ENCODE results near the gene KAZALD1. TPM values are rescaled to one million over a fixed set of nuclear protein-coding genes. Genes with fewer than 3 reads are reported as not detected.
"Not testable (repeated sequence)": the region's sequence is repeated elsewhere in the genome, so short reads cannot be mapped to it uniquely, and the experiment has no call there.

Gene KAZALD1
- total RNA-seq, 1 donor from 2014 or later: 0.41 TPM

- DNase-seq (ENCODE audit: low spot score in 2 of 2) (no peak), FAIRE-seq (no peak)
These were observed 32.1 kb upstream of the KAZALD1 start for GRCh38 chr10:101029520-101030295.

- FAIRE-seq (no peak), DNase-seq (ENCODE audit: low spot score in 2 of 2) (no peak)
These were observed 31.2 kb upstream of the KAZALD1 start for GRCh38 chr10:101030496-101031127.

GRCh38 chr10:101031128-101031795 is 30.5 kb upstream of the KAZALD1 start, which contains the start of the genes PDZD7 and SFXN3:
PDZD7 (minus strand) TSS chr10:101031129; CDS start chr10:101030219, 910 bp downstream.
SFXN3 (plus strand) TSS chr10:101031234; CDS start chr10:101034695, 3,461 bp downstream.
- DNase-seq (ENCODE audit: low spot score in 2 of 2) (peak; percentile 95 to 97), FAIRE-seq (no peak)

GRCh38 chr10:101031796-101032636 is 29.8 kb upstream of the KAZALD1 start:
- no peak for FAIRE-seq
- DNase-seq (ENCODE audit: low spot score in 2 of 2): peak; percentile 78

- FAIRE-seq (no peak), DNase-seq (ENCODE audit: low spot score in 2 of 2) (peak in 1 of 2 donors; percentile 72)
These were observed 29.1 kb upstream of the KAZALD1 start for GRCh38 chr10:101032637-101033224.

- FAIRE-seq: no peak
These were observed 28.5 kb upstream of the KAZALD1 start for GRCh38 chr10:101033276-101033675.

GRCh38 chr10:101034404-101034803 is 27.4 kb upstream of the KAZALD1 start:
- FAIRE-seq: not testable (repeated sequence)

More at GRCh38 chr10:101033276-101033675, 28.5 kb upstream of the KAZALD1 start:
- no peak for DNase-seq (ENCODE audit: low spot score in 2 of 2)

GRCh38 chr10:101035314-101035713 is 26.5 kb upstream of the KAZALD1 start:
- FAIRE-seq: no peak

More at GRCh38 chr10:101034404-101034803, 27.4 kb upstream of the KAZALD1 start:
- DNase-seq (ENCODE audit: low spot score in 2 of 2): not testable (repeated sequence)

GRCh38 chr10:101035916-101036702 is 25.7 kb upstream of the KAZALD1 start:
- no peak for DNase-seq (ENCODE audit: low spot score in 2 of 2)
- no peak for FAIRE-seq

More at GRCh38 chr10:101035314-101035713, 26.5 kb upstream of the KAZALD1 start:
- DNase-seq (ENCODE audit: low spot score in 2 of 2): no peak

GRCh38 chr10:101036726-101037125 is 25.1 kb upstream of the KAZALD1 start:
- DNase-seq (ENCODE audit: low spot score in 2 of 2) (no peak), FAIRE-seq (no peak)

GRCh38 chr10:101038484-101038883 is 23.3 kb upstream of the KAZALD1 start:
- DNase-seq (ENCODE audit: low spot score in 2 of 2) (no peak), FAIRE-seq (no peak)

GRCh38 chr10:101040061-101040460 is 21.7 kb upstream of the KAZALD1 start:
- DNase-seq (ENCODE audit: low spot score in 2 of 2) (no peak), FAIRE-seq (no peak)

- FAIRE-seq: no peak
- no peak for DNase-seq (ENCODE audit: low spot score in 2 of 2)
These were observed 20.9 kb upstream of the KAZALD1 start for GRCh38 chr10:101040851-101041250.

GRCh38 chr10:101041252-101041761 is 20.5 kb upstream of the KAZALD1 start:
- peak; percentile 73 for FAIRE-seq

GRCh38 chr10:101042118-101042517 is 19.7 kb upstream of the KAZALD1 start:
- no peak for DNase-seq (ENCODE audit: low spot score in 2 of 2)
- FAIRE-seq: no peak

More at GRCh38 chr10:101041252-101041761, 20.5 kb upstream of the KAZALD1 start:
- DNase-seq (ENCODE audit: low spot score in 2 of 2): peak; percentile 76 to 85

GRCh38 chr10:101042667-101043362 is 19.0 kb upstream of the KAZALD1 start:
- no peak for FAIRE-seq
- DNase-seq (ENCODE audit: low spot score in 2 of 2): peak; percentile 72 to 90

- DNase-seq (ENCODE audit: low spot score in 2 of 2) (no peak), FAIRE-seq (no peak)
These were observed 18.5 kb upstream of the KAZALD1 start for GRCh38 chr10:101043363-101043707.

- DNase-seq (ENCODE audit: low spot score in 2 of 2): no peak
- no peak for FAIRE-seq
These were observed 17.7 kb upstream of the KAZALD1 start for GRCh38 chr10:101044117-101044516.

All from frontal cortex (tissue), 4 donors.